NCI-H2171 treated with DMSO at 0.1 percent for 48 hours (cell line): ENCODE data around the gene DVL3.

Experiments used
- DNase-seq: peaks from one replicate; lab custom pipeline; 2025; lab: John Stamatoyannopoulos, UW

The DVL3 gene

DNA sequence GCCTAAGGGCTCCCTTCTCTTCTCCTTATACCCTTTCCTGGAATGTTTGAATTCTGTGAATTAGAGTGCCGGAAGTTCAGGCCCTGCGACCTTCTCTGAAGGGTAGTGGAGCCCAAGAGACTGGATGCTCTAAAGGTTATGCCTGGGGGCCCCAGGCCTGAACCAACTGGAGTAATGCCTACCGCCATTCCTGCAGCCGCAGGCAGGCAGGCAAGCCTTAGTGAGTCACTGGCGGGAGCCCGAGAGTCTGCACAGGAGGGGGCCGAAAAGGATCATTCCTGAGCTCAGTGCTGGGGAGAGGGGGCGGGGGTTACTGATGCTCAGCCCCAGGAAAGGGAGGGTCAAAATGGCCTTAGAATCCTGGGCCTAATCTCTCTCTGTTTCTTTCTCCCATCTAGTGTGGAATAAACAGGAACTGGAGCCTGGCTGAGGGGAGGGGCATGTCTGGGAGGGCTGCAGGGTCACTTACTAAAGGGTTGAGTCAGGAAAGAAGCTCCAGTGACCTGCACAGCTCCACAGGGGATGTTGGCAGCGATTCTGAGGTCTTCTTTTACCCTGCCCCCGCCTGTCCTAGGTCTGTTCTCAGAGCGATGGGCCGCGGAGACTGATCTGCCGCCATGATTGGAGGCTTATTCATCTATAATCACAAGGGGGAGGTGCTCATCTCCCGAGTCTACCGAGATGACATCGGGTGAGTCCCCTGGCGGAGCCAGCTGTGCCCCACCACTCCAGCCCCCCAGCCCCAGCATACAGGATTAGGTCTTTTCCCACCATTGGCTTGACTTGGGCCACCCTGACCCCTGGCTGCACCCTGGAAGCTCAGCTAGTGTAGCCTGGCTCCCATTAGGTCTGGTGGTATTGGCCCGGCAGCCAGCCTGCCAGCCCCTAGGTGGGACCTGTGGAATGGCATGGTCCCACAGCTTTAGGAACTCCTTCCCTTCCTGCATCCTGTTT, 21.5 kb downstream of the DVL3 start:
- DNase-seq = no peak

DNA sequence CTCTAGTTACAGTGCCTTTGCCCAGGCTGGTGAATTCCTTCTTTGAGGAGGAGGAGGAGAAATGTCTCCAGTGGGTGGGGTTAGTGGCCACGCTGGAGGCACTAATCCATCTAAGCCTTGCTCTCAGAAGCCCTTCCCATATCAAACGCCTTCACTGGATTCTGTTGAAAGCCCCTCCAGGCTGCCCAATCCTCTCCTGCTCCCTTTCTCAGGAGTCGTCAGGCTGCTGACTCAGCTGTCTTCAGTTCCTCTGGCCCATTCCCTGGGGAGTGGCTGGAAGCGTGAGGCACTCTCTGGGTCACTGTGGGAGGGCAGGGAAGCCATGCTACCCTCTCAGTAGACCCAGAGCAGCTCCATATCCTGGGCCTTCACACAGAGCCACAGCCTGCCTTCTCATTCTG, 22.2 kb downstream of the DVL3 start:
- no peak for DNase-seq

DNA sequence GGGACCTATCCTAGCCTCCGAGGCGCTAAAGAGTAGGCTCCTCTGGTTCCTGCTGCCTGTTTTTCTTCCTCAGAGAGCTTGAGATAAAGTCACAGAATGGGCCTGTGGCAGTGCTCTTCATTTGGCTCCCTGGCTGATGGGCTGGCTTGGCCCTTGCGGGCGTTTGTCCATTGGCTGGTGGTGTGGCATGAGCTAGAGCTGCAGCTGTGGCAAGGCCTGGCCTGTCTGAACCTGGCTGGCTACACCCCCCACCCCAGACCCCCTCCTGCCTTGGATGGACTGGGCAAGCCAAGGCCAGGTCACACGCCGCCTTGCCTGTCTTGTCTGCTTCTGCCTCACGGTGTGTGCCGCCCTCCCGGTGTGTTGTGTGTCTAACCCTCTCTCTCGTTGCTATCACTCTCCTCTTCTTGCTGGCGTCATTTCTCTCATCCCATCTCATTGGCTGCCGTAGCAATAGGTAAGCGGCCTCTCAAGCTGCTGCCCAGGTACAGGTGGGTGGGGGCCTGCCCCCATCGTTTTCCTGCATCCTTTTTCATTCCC, 22.7 kb downstream of the DVL3 start:
- no peak for DNase-seq

DNA sequence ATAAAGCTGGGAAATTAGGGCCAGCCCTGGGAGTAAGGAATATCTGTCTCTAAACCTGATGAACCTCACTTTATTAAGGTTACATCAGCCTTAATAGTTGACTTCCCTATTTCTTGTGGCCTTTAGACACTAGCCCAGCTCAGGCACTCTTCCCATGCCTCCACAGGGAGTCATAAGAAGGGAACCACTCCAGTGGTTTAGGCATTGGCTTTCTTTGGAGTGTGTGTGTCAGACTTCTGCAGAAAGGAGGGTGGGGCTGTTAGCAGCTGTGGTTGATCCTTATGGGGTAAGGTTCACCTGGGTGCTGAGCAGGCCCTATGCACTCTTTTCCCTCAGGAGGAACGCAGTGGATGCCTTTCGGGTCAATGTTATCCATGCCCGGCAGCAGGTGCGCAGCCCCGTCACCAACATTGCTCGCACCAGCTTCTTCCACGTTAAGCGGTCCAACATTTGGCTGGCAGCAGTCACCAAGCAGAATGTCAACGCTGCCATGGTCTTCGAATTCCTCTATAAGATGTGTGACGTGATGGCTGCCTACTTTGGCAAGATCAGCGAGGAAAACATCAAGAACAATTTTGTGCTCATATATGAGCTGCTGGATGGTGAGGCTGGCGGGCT, 23.5 kb downstream of the DVL3 start:
- no peak for DNase-seq

DNA sequence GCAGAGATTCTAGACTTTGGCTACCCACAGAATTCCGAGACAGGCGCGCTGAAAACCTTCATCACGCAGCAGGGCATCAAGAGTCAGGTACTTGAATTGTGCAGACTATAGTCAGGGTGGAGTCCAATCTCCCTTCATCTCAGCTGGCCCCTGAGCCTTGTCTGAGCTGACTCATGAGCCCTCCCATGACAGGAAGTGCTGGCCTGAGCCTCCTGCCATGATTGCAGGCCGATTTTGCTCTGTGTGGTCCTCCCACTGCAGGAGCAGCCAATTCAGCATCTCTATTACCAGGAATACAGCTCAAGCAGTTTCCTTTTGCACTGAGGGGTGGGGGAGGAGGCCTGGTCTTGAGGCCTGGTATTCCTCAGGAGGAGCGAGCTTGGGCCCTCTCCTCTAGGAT, 25.0 kb downstream of the DVL3 start:
- DNase-seq = no peak

DNA sequence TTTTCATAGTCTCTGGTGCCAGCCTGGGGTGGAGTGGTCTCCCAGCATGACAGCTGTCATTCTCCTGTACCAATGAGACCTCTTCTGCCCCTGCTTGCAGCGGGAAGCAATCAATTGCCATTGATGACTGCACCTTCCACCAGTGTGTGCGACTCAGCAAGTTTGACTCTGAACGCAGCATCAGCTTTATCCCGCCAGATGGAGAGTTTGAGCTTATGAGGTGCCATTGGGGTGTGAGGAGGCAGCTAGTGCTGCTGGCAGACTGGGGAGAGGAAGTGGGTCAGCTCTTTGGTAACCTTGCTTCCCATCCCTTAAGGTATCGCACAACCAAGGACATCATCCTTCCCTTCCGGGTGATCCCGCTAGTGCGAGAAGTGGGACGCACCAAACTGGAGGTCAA, 26.4 kb downstream of the DVL3 start:
- DNase-seq = no peak

DNA sequence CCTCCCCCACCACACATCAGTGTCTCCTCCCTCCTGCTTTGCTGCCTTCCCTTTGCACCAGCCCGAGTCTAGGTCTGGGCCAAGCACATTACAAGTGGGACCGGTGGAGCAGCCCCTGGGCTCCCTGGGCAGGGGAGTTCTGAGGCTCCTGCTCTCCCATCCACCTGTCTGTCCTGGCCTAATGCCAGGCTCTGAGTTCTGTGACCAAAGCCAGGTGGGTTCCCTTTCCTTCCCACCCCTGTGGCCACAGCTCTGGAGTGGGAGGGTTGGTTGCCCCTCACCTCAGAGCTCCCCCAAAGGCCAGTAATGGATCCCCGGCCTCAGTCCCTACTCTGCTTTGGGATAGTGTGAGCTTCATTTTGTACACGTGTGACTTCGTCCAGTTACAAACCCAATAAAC, 28.5 kb downstream of the DVL3 start:
- no peak for DNase-seq

DNA sequence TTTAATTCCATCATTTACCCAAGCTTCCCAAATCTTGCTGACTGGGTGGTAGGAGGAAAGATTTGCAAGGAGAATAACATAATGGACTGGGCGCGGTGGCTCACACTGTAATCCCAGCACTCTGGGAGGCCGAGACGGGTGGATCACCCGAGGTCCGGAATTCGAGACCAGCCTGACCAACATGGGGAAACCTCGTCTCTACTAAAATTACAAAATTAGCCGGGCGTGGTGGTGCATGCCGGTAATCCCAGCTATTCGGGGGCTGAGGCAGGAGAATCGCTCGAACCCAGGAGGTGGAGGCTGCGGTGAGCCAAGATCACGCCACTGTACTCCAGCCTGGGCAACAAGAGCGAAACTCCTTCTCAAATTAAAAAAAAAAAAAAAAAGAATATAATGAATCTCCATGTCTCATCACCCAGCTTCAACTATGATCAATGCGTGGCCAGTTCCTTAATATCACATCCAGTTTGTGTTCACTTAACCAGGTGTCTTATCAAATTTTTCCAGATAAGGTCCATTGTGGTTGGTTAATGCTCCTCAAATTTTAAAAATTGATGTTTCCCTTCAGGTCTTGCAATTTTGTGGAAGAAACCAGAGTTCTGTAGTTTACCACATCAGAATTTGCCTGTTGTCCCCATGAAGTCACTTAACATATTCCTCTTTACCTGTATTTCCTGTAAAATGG, 29.5 kb downstream of the DVL3 start:
- DNase-seq = no peak

DNA sequence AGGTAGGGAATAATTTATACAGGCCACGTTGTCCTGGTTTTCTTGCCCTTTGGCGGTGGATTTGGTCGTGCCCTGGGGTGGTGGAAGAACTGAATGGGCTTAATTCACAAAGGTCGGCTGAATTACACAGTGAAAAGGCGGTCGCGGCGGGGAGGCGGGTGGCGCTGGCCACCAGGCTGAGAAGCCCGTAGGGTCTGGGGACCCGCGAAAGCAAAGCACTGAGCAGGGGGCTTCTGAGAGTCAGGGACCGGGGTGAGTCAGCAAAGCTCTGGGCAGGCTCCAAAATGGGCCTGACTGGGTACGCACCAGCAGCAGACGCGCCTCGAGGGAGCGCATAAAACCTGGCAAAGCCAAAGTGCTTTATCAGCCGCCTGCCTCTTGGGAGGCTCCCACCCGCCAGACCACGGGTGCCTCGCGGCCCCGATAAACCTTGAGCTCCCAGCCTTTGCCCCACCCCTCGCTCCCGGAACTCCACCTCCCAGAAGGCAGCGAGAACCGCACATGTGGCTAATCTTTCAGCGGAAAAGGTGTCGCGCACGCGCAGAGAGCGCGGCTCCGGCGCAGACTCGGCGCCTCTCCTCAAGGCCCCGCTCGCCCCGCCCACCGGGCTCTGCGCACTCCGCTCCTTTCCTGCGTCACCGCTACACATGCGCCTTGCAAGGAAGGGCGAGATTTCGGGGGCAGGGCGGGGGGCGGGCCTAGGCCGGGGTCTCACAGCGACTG, 30.4 kb downstream of the DVL3 start:
- peak; percentile 99 for DNase-seq

DNA sequence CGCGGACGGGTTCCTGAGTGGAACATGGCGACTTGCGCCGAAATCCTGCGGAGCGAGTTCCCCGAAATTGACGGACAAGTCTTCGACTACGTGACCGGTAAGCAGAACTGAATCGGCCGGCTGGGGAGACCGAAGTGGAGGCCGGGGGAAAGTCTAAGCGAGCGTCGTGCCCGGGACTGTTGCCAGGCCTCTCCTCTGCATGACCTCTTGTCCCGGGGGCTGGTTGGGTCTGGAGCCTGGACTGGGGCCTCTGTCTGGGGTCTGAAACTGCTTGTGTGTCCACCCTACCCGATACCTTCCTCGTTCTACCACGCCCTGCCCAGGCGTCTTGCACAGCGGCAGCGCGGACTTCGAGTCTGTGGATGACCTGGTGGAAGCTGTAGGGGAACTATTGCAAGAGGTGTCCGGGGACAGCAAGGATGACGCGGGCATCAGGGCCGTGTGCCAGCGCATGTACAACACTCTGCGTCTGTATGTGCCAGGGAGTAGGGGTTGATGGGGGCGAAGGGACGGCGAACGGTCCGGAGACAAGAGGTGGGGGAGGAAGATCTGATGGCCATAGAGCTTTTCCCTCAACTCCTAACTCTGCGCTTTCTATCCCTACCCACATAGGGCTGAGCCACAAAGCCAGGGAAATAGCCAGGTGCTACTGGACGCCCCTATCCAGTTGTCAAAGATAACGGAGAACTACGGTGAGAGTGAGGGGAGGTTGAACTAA, 31.2 kb downstream of the DVL3 start, which contains the start of gene ABCF3:
TSS of gene ABCF3 (plus strand) at position 16 of the 718 bp plus-strand sequence. CDS start at position 25, 9 bp downstream.
- no peak for DNase-seq

DNA sequence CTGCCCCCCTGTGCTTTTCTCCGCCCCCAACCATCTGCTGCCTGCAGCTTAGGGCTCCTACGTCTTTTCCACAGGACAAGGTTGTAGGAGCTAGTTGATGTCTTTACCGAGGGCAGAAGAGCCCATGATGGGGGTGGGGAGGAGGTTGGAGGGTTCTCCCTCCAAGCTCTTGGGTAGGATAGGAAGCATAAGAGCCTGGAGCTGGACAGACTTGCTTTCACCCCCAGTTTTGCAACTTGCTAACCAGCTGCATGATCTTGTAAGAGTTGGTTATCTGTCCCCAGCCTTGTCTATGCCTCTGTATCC, 31.7 kb downstream of the DVL3 start:
- DNase-seq = no peak

DNA sequence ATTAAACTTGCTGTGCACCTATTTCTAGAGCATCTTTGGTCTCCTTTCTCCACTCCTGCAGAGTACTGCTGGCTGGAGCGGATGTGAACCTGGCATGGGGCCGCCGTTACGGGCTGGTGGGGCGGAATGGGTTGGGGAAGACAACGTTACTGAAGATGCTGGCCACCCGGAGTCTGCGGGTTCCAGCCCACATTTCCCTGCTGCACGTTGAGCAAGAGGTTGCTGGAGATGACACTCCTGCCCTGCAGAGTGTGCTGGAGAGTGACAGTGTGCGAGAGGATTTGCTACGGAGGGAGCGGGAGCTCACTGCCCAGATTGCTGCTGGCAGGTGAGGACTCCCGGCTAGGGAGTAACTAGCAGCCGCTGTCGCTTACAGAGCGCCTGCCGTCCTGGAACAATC, 32.9 kb downstream of the DVL3 start:
- DNase-seq = no peak

DNA sequence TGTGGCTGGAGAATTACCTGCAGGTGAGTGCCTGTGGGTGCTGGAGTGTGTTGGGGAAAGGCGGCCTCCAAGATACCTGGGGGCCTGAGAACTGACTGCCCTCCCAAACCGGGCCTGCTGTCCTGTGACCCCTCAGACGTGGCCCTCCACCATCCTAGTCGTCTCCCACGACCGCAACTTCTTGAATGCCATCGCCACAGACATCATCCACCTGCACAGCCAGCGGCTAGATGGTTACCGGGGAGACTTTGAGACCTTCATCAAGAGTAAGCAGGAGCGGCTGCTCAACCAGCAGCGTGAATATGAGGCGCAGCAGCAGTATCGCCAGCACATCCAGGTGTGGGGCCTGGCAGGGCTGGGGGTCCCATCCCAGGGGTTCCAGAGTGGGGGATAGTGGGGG, 34.2 kb downstream of the DVL3 start:
- no peak for DNase-seq

DNA sequence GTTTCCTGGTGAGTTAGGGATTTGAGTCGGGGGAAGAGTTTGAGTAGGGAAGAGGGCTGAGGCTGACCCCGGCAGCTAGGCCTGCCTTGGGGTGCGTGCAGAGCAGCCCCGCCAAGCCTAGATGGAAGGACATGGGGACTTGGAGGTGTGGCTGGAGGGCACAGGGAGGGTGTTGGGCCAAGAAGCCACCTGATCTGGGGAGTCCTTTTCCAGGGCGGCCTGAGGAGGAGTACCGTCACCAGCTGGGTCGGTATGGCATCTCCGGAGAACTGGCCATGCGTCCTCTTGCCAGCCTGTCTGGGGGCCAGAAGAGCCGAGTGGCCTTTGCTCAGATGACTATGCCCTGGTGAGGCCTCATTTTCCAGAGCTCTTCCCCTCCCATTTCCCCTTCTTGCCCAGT, 37.7 kb downstream of the DVL3 start:
- DNase-seq = no peak

DNA sequence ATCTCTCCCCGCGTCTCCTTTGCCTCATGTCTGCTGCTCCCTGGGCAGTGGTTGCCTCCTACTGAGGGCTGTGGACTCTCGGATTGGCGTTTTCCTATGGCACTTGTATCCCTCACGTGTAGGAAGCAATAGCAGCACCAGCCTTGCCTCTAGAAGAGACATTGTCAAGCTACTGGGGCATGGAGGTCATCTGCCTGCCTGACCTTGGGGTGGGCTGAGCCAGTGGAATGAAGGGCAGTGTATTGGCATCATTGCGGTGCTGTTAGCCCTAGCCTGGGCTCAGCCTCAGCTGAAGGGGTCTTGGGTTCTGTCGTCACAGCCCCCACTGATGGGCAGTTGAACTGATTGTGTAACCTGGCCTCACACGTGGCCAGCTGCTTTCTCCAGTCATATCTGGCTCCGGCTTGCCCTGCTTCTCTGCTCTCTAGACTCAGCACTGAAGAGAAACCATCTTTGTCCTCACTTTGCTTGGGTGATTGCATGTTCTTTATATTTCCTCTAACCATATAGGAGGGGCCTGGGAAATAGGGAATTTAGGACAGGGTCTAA, 38.9 kb downstream of the DVL3 start:
- no peak for DNase-seq

DNA sequence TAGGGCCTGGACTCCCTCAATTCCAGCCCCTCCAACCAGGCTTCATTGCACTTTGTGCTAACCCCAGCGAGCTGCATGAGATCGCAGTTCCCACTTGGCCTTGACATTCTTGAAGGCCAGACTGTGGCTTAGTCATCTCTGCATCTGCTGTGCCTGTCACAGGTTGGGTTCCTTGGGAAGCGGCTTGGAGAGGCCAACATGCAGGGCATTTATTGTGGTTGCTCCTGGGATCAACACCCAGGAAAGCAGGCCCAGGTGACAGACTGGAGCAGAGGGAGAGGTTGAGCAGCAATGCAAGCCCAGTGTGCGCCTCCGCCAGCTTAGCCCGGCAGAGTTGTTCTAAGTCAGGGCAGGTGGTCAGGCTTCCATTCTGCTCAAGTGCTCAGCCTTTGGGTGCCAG, 41.4 kb downstream of the DVL3 start:
- no peak for DNase-seq

DNA sequence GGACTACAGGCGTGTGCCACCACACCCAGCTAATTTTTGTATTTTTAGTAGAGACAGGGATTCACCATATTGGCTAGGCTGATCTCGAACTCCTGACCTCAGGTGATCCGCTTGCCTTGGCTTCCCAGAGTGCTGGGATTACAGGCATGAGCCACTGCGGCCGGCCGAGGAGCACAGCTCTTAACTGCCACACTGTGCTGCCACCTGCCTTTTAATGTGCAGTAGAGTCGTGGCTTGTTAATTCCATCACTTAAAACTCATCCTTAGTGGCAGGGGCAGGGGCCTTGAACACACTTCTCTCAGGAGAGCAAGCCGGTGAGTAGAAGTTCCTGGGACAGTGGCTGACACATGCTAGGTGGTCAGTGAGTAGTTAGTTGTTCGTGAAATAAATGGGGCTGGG, 43.3 kb downstream of the DVL3 start:
- DNase-seq = no peak

DNA sequence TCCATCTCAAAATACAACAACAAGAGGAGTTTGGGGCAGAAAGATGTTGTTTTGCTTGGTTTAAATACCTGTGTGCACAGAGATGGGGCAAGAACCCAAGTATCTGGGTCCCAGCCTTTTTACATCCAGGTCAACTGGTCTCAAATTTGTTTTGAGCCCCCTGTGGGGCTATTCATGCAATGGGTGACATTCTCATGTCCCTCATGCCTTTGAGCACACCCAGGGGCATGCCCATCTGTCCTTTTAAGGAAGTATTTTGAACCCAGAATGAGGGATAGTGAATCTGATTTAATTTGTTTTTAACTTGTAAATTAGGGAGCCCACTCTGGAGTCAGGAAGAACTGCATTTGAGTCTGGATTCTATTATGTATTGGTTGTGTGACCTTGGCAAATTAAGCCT, 45.6 kb downstream of the DVL3 start:
- no peak for DNase-seq

DNA sequence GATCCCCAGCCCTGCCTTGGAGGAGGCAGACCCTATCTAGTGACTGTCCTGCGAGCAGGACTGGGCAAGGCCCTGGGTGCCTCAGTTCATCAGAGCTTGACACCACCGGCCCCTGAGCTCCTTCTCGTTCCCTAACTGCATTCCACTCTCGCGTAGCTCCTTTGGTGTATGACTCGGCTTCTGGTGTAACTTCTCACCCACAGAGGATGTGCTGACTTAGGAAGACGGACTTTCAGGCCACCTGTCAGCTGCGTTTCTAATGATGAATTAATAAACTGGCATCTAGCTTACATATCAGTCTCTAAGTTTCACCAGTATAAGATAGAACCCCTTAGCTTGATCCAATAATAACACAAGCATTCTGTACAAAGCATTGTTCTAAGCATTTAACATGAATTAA, 48.3 kb downstream of the DVL3 start:
- DNase-seq = no peak

DNA sequence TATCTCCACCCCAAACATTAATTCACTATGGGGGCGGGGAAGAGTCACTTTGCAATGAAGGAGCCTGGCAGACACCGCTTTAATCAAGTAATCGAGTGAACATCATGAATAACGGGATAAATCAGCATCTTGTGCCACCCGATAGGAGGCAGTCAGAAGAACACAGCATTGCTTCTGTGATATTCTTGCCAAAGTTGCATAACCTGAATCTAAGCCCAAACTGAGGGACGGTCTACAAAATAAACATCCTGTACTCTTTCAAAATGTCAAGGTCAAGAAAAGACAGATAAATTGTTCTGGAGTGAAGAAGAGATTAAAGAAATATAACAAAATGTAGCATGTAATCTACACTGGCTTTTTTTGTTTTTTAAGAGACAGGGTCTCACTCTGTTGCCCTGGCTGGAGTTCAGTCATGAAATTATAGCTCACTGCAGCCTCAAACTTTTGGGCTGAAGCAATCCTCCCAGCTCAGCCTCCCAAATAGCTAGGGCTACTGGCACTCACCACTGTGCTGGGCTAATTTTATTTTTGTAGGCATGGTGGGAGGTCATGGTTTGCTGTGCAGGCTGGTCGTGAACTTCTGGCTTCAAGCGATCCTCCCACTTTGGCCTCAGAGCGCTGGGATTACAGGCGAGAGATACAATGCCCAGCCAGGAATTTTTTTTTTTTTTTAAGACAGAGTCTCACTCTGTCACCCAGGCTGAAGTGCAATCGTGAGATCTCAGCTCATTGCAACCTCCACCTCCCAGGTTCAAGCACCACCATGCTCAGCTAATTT, 54.2 kb downstream of the DVL3 start:
- DNase-seq = no peak
